OCI-LY7 (cell line): ENCODE data around the gene CHST11. TPM values are rescaled to one million over a fixed set of nuclear protein-coding genes. Genes with fewer than 3 reads are reported as not detected.

Experiments
- BruUV-seq: library from RNA; stranded (reverse); fragments of 400-500 nt; replicated peaks from 2 replicates; lab custom pipeline; 2021; lab: Mats Ljungman, UMichigan
- CTCF ChIA-PET: fragments of 300-600 bp; sonication (Branson Sonifier 250); formaldehyde crosslinking; loops from one replicate; lab custom pipeline; 2022; ENCODE audit warnings: antibody characterized with exemption; ENCODE audit not compliant: unreplicated experiment; lab: Charles Lee
- POLR2A ChIA-PET: fragments of 300-600 bp; sonication (Branson Sonifier 250); formaldehyde crosslinking; loops from one replicate; lab custom pipeline; 2022; ENCODE audit warnings: antibody characterized with exemption; lab: Charles Lee
- DNase-seq: peaks from one replicate; pipeline ENCODE4 v3.0.0-alpha.2; 2015; ENCODE audit warnings: low spot score
- H2AFZ ChIP-seq: fragments of 200-600 bp; sonication (generic), shearing (Covaris generic); 2 replicates; pipeline ENCODE4 v1.6.1; 2014; ENCODE audit warnings: mild to moderate bottlenecking, antibody characterized with exemption, low read length, moderate library complexity
- H3K27ac ChIP-seq: fragments of 200-600 bp; sonication (generic); 2 replicates; pipeline ENCODE4 v1.5.1; 2014; ENCODE audit warnings: mixed run types, low read depth, mild to moderate bottlenecking, moderate library complexity, low read length, inconsistent platforms; ENCODE audit not compliant: poor library complexity, severe bottlenecking
- H3K36me3 ChIP-seq: fragments of 200-600 bp; sonication (generic); 2 replicates; pipeline ENCODE4 v1.6.1; 2014; ENCODE audit warnings: mild to moderate bottlenecking, antibody characterized with exemption, low read length, moderate library complexity, mixed read lengths; ENCODE audit not compliant: insufficient read depth
- H3K4me1 ChIP-seq: fragments of 200-600 bp; sonication (generic); 2 replicates; pipeline ENCODE4 v1.5.1; 2014; ENCODE audit warnings: mild to moderate bottlenecking, low read length; ENCODE audit not compliant: insufficient read depth, poor library complexity, severe bottlenecking
- H3K4me2 ChIP-seq: fragments of 200-600 bp; sonication (generic); 2 replicates; pipeline ENCODE4 v1.6.1; 2014; ENCODE audit warnings: mild to moderate bottlenecking, low read length
- H3K4me3 ChIP-seq: fragments of 200-600 bp; sonication (generic); 2 replicates; pipeline ENCODE4 v1.5.1; 2014; ENCODE audit warnings: mild to moderate bottlenecking, low read depth, low read length; ENCODE audit not compliant: poor library complexity, severe bottlenecking
- H3K79me2 ChIP-seq: fragments of 200-600 bp; sonication (generic); 2 replicates; pipeline ENCODE4 v1.6.1; 2016; ENCODE audit warnings: low read depth, mild to moderate bottlenecking, low read length, moderate library complexity, mixed read lengths; ENCODE audit not compliant: insufficient read depth
- H3K9me2 ChIP-seq: fragments of 200-600 bp; sonication (generic); 2 replicates; pipeline ENCODE4 v1.6.1; 2016; ENCODE audit warnings: mild to moderate bottlenecking, low read length, mixed read lengths; ENCODE audit not compliant: insufficient read depth
- H3K9me3 ChIP-seq: fragments of 200-600 bp; sonication (generic); 2 replicates; pipeline ENCODE4 v1.6.1; 2014; ENCODE audit warnings: mild to moderate bottlenecking, mixed run types, low read length, mixed read lengths
- H4K20me1 ChIP-seq: fragments of 200-600 bp; sonication (generic); 2 replicates; pipeline ENCODE4 v1.6.1; 2014; ENCODE audit warnings: mild to moderate bottlenecking, antibody characterized with exemption, low read length, moderate library complexity, mixed read lengths; ENCODE audit not compliant: insufficient read depth
- EZH2phosphoT487 ChIP-seq: fragments of 200-600 bp; sonication (generic); IDR thresholded peaks from 2 replicates; pipeline ENCODE4 v1.6.1; 2018; ENCODE audit warnings: low read depth, borderline replicate concordance, mild to moderate bottlenecking, mixed run types, antibody characterized with exemption, low read length, moderate library complexity, mixed read lengths
- intact Hi-C: fragments of 100-400 bp; cut with micrococcal nuclease; formaldehyde crosslinking; loops from one replicate; pipeline ENCODE4 v1.10.0; 2022; ENCODE audit not compliant: unreplicated experiment
- total RNA-seq, 2 experiments: library from RNA; depleted of rRNA in 1 of 2; stranded (reverse); fragments of >200 nt in 1 of 2; shearing (Covaris generic) in 1 of 2; gene quantifications; 2 replicates each; pipeline ENCODE4 v1.2.3, GENCODE V29; 2014 to 2022
- TF ChIP-seq, protein P1 (sequence below): fragments of 200-600 bp; sonication (generic); conservative IDR thresholded peaks from 2 replicates; pipeline ENCODE4 v1.5.1; 2014; ENCODE audit warnings: mild to moderate bottlenecking, antibody characterized with exemption, low read length, moderate library complexity, mixed read lengths

Gene CHST11
- total RNA-seq, 2 experiments from 2014 or later: 15.2 to 41.6 TPM

DNA sequence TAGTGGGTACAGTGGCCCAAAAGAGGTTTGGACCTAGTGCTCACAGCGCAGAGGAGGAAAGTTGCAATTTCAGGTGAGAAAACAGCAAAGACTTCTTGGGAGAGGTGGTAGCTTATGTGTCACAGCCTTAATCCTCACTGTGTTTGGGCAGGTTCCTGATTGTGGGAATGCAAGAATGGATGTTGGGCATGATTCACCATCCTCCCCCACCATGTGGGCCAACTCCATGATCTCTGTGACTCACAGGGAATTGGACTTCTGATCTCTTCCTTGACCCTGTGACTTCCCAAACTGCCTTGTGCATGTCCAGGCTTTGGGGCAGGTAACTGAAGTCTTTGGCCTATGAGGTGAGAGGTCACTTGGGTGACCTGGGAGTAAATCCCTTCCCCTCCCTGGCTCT is 1.8 kb upstream of the CHST11 start:
- Histone ChIP-seq H3K4me1 (peaks cover 26% of the 10 kb centered on the region), H3K79me2 (peaks cover 30% of the 10 kb centered on the region), H3K36me3 (no peaks in the 10 kb centered on the region; the same call in 1 of the 2 replicates), H3K27ac (no peak overlapping the region), H2AFZ (no peak overlapping the region), H3K9me3 (peaks cover 11% of the 10 kb centered on the region; the same call in 1 of the 2 replicates), H3K4me2 (0 out of 2 replicates have a peak overlapping the region, but pooled peaks have one; percentile 80), H4K20me1 (peaks cover 9% of the 10 kb centered on the region; the same call in 1 of the 2 replicates), H3K4me3 (no peak overlapping the region), H3K9me2 (no peaks in the 10 kb centered on the region)
- CTCF ChIA-PET: no interaction called here
- intact Hi-C loops: loop anchor here (5.0 to 10.0 kb wide), 8 partner anchors 112 to 652 kb away; partner anchors contain the start of genes NOPCHAP1 and WASHC4
- DNase-seq: no peak
- TF ChIP-seq, protein P1, sequence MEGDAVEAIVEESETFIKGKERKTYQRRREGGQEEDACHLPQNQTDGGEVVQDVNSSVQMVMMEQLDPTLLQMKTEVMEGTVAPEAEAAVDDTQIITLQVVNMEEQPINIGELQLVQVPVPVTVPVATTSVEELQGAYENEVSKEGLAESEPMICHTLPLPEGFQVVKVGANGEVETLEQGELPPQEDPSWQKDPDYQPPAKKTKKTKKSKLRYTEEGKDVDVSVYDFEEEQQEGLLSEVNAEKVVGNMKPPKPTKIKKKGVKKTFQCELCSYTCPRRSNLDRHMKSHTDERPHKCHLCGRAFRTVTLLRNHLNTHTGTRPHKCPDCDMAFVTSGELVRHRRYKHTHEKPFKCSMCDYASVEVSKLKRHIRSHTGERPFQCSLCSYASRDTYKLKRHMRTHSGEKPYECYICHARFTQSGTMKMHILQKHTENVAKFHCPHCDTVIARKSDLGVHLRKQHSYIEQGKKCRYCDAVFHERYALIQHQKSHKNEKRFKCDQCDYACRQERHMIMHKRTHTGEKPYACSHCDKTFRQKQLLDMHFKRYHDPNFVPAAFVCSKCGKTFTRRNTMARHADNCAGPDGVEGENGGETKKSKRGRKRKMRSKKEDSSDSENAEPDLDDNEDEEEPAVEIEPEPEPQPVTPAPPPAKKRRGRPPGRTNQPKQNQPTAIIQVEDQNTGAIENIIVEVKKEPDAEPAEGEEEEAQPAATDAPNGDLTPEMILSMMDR: no peak
- TF ChIP-seq EZH2phosphoT487: no peak
- POLR2A ChIA-PET: no interaction called here
- no TSS peak for BruUV-seq

DNA sequence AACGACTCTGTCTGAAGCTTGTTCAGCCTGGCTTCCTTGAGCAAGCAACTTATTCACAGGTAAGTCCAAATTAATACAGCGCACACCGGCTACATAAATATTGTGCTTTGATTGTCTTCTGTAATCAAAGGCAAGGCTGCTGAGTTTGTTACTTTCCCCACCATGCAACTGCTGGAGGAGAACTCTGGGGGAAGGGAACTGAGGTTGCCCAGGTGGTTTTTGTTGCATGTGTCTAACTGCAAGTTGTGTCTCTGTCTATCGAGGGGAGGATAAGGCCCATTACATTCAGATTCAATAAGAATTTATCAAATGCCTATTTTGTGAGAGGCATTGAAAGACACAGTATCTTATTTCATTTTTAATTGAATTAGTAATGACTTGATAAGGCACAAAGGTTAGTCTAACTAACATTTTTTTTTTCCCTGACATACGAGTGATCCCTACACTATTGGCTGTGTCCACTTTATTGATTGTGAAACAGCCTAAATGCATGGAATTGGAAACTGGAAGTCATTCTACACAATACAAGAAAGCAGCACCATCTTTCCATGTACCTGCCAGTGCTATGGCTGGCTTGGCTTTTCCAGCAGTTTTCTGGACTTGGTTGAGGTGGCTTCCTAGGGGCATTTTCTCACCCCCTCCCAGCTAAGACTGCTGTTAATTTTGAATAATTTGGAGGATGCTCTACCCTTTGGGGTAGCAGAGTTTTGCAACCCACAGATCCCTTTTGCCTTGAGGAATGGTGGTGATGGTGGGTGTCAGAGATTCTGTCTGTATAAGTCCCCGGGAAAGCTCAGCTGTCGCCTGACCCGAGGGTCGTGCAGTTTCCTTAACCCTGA is 951 bp upstream of the CHST11 start:
- peak overlapping the region; percentile 79 for H3K4me3 ChIP-seq
- H3K36me3 ChIP-seq: no peaks in the 10 kb centered on the region; the same call in 1 of the 2 replicates
- H3K9me3 ChIP-seq: peaks cover 3% of the 10 kb centered on the region; the same call in 1 of the 2 replicates
- intact Hi-C loops: loop anchor here (2.0 to 10.0 kb wide), 11 partner anchors 23 to 652 kb away; partner anchors contain the start of genes NOPCHAP1 and WASHC4
- peaks cover 38% of the 10 kb centered on the region for H3K79me2 ChIP-seq
- H4K20me1 ChIP-seq: peaks cover 9% of the 10 kb centered on the region; the same call in 1 of the 2 replicates
- CTCF ChIA-PET: no interaction called here
- no peaks in the 10 kb centered on the region for H3K9me2 ChIP-seq
- DNase-seq: peak; percentile 39
- peak overlapping the region; percentile 78; the same call in 1 of the 2 replicates for H2AFZ ChIP-seq
- TF ChIP-seq, protein P1: no peak
- no peak for TF ChIP-seq EZH2phosphoT487
- peak overlapping the region; percentile 64 for H3K27ac ChIP-seq
- peak overlapping the region; percentile 80 for H3K4me2 ChIP-seq
- no TSS peak for BruUV-seq
- peaks cover 34% of the 10 kb centered on the region for H3K4me1 ChIP-seq
- POLR2A ChIA-PET: no interaction called here
